ENCODE measurements around the gene PCNX3. TPM values are rescaled to one million over a fixed set of nuclear protein-coding genes. Genes with fewer than 3 reads are reported as not detected.
A peak's percentile ranks its signal among the peaks of the same experiment; 100 is the strongest.

The PCNX3 gene
- total RNA-seq, 2 donors from 2014 or later = 32.0 to 67.9 TPM

DNA sequence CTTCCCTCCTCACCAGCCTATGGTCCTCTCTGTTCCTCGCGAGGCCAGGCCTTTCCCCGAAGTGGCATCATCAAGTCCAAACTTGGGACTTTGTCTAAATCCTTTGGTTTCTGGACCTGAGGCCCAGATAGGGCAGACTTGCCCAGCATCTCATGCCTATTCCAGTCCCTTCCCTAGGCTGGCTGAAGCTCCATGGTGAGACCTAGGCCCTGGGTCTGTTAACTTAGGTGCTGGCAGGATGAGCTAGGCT lies 35.7 kb downstream of the PCNX3 start:
- no peaks in the 10 kb centered on the region for H3K9me3 ChIP-seq
- intact Hi-C loops (cut with DNase I) = loop anchor here (5.0 kb wide), 1 partner anchor 34 kb away; the partner anchor contains the start of gene PCNX3
- H3K36me3 ChIP-seq = peaks cover 0 to 21% of the 10 kb centered on the region in 2 donors
- H3K27ac ChIP-seq = peak overlapping the region; percentile 96
- H3K27me3 ChIP-seq (replicated peaks; ENCODE audit: insufficient read depth) = no peaks in the 10 kb centered on the region
- TF ChIP-seq POLR2AphosphoS5 (IDR thresholded peaks at IDR 0.05) (no peak), POLR2A (IDR thresholded peaks at IDR 0.05) (no peak), CTCF (IDR thresholded peaks at IDR 0.05) (no peak)
- H3K4me3 ChIP-seq = no peak overlapping the region
- WGBS = 94% methylated on average over 3 of the region's 3 CpGs
- no peak for DNase-seq (ENCODE audit: low spot score)
- H3K4me1 ChIP-seq (replicated peaks) = peaks cover 27% of the 10 kb centered on the region

GRCh38 chr11:65651589-65652510 lies 36.3 kb downstream of the PCNX3 start:
- no peak for TF ChIP-seq CTCF (IDR thresholded peaks at IDR 0.05)
- peak; percentile 38 for TF ChIP-seq POLR2AphosphoS5 (IDR thresholded peaks at IDR 0.05)
- Histone ChIP-seq H3K27ac (peak overlapping the region; percentile 96), H3K9me3 (no peaks in the 10 kb centered on the region), H3K27me3 (replicated peaks; ENCODE audit: insufficient read depth) (no peaks in the 10 kb centered on the region), H3K4me1 (replicated peaks) (peaks cover 27% of the 10 kb centered on the region), H3K36me3 (peaks cover 0 to 25% of the 10 kb centered on the region in 2 donors), H3K4me3 (peak overlapping the region; percentile 40 to 47)
- intact Hi-C loops (cut with DNase I) = loop anchor here (5.0 kb wide), 1 partner anchor 35 kb away; the partner anchor contains the start of gene PCNX3
- 27% methylated on average over 28 of the region's 28 CpGs for WGBS
- DNase-seq (ENCODE audit: low spot score) = peak; percentile 76

DNA sequence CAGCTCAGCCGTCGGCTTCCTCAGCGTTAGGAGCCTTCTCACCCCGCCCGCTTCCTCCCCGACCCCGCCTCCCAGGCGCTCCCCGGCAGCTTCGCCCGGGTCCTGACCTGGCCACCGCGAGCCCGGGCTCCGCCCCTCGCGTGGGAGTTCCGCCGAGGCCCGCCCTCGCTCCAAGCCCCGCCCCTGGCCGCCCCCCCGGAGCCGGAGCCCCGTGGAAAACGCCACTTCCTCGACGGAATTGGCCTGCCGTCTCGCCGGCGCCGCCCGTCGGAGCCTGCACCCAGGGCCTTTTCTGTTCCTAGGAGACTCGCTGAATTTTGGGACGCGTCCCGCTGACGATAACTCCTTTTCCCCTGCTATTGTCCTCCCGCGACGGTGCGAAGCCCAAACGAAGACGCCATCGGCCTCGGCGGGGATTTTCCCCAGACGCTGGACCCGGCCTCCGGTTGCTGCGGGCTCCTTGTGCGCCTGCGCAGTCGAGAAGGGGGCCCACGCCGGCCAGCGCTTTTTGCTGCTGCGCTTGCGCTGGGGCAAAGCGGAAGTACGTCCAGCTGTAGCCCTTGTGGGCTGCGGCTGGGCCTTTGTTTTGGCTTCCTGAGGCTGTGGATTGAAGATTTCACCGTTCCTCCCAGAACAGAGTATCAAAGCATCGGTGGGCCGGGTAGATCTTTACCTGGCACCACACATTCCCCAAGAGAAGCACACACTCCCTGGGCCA lies 37.1 kb downstream of the PCNX3 start:
- DNase-seq (ENCODE audit: low spot score) = peak; percentile 84
- peak in 1 of 4 experiments; percentile 43 for TF ChIP-seq CTCF (IDR thresholded peaks at IDR 0.05)
- TF ChIP-seq POLR2A (IDR thresholded peaks at IDR 0.05) = peak; percentile 62
- peak; percentile 94 for TF ChIP-seq POLR2AphosphoS5 (IDR thresholded peaks at IDR 0.05)
- Histone ChIP-seq H3K4me1 (replicated peaks) (peaks cover 27% of the 10 kb centered on the region), H3K4me3 (peak overlapping the region; percentile 40 to 47), H3K36me3 (peaks cover 4 to 33% of the 10 kb centered on the region in 2 donors), H3K9me3 (no peaks in the 10 kb centered on the region), H3K27ac (peak overlapping the region; percentile 96), H3K27me3 (replicated peaks; ENCODE audit: insufficient read depth) (no peaks in the 10 kb centered on the region)
- under 1% methylated on average over 56 of the region's 68 CpGs for WGBS
- intact Hi-C loops (cut with DNase I) = loop anchor here (5.0 kb wide), 1 partner anchor 35 kb away; the partner anchor contains the start of gene PCNX3

DNA sequence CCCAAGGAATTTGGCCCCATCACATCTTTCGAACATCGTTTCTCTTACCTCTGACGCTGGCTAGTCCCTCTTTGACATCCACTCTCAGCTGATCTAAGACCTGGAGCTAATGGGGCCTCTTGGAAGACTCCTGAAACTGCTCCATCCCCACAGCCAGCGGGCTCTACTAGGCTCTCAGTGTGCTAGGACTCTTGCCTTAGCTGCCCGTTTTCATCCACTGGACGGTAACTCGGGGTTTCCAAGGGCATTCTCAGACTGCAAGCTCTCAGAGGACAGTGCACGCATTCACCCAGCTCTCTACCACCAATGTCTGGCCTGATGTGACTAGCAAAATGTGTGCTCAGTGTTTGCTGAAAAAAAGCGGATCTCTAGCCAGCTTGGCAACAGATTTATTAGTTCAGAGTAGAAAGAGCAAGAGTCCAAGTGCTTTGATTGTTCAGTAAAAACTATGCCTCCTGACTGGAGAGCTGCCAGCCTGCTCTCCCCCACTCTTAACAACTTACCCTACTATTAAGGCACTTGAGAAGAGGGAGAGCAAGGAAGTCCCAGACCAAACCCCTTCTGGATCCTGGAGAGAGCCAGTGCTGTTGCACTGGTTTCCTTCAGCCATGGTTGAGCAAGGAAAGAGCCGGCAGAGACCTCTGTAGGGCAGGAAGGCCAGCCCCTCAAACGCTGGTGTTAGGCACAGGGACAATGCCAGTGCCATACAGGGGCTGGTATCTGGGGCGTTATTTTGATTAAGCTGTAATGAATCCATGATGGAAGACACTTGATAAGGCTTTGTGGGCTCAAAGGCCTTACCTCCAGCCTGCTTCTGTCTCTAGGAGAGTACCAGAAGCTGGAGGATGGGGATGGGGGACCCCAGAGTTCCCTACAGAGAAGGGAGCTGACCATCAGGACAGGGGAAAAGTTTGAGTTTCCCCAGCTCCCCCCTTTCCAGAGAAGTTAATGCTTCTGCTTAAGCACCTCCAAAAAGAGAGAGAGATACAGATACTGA lies 38.0 kb downstream of the PCNX3 start:
- H3K9me3 ChIP-seq = no peaks in the 10 kb centered on the region
- H3K4me3 ChIP-seq = peak overlapping the region; percentile 40 to 47
- H3K36me3 ChIP-seq = peaks cover 8 to 41% of the 10 kb centered on the region in 2 donors
- H3K27me3 ChIP-seq (replicated peaks; ENCODE audit: insufficient read depth) = no peaks in the 10 kb centered on the region
- H3K4me1 ChIP-seq (replicated peaks) = peaks cover 27% of the 10 kb centered on the region
- 31% methylated on average over 12 of the region's 12 CpGs for WGBS
- DNase-seq (ENCODE audit: low spot score) = peak; percentile 45
- TF ChIP-seq CTCF (IDR thresholded peaks at IDR 0.05) (no peak), POLR2AphosphoS5 (IDR thresholded peaks at IDR 0.05) (peak; percentile 30), POLR2A (IDR thresholded peaks at IDR 0.05) (no peak)
- intact Hi-C loops (cut with DNase I) = loop anchor here (5.0 kb wide), 1 partner anchor 36 kb away; the partner anchor contains the start of gene PCNX3
- peak overlapping the region; percentile 96 for H3K27ac ChIP-seq
